HL-60 (cell line): ENCODE results near the gene CLTA.

Experiments used
- DNase-seq, 2 experiments: peaks; one replicate each; pipeline ENCODE4 v3.0.0-alpha.2; 2010 to 2020; ENCODE audit warnings: low read depth in 1 of 2, low spot score in 1 of 2
- H3K27ac ChIP-seq: fragments of 250-450 bp; sonication (Bioruptor Pico); replicated peaks from 2 replicates; pipeline ENCODE4 v1.5.1; 2020; ENCODE audit warnings: mild to moderate bottlenecking, moderate library complexity
- H3K27me3 ChIP-seq: fragments of 250-450 bp; sonication (Bioruptor Pico); 2 replicates; pipeline ENCODE4 v1.5.1; 2021; ENCODE audit warnings: mild to moderate bottlenecking, moderate library complexity; ENCODE audit not compliant: insufficient read depth, poor library complexity, severe bottlenecking
- H3K4me3 ChIP-seq: replicated peaks from 2 replicates; pipeline ENCODE4 v1.5.1; 2011; ENCODE audit warnings: mild to moderate bottlenecking, control low read depth, low read length; ENCODE audit not compliant: insufficient read depth
- CTCF ChIP-seq: IDR thresholded peaks from one replicate; pipeline ENCODE4 v1.5.1; 2011; ENCODE audit warnings: low read length, control low read depth, inconsistent platforms; ENCODE audit not compliant: insufficient read depth
- GABPA ChIP-seq: IDR thresholded peaks from 2 replicates; pipeline ENCODE4 v1.6.1; 2012; ENCODE audit warnings: low read depth
- POLR2AphosphoS5 ChIP-seq: IDR thresholded peaks from 2 replicates; pipeline ENCODE4 v1.6.1; 2012; ENCODE audit warnings: low read depth
- REST ChIP-seq: IDR thresholded peaks from 2 replicates; pipeline ENCODE4 v1.6.1; 2012; ENCODE audit warnings: low read depth; ENCODE audit not compliant: insufficient replicate concordance
- SPI1 ChIP-seq: IDR thresholded peaks from 2 replicates; pipeline ENCODE4 v1.6.1; 2012; ENCODE audit warnings: low read depth, mild to moderate bottlenecking, borderline replicate concordance

The CLTA gene

DNA sequence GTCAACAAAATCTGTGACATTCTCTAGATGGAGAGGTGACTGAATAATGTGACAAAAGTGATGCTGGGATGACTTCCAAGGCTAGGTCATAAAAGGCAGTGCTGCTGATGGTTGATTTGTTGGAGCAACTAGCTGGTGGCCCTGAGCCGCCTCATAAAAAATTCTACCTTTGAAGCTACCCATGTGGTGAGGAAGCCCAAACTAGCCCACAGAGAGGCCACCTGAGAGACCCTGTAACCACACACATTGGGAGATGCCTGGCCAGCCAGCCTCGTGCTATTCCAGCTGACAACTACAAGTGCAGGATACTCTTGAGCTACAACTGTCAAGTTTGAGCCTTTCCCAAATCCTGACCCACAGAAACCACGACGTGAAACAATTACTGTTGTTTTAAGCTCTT is 22.7 kb downstream of the CLTA start:
- H3K27ac ChIP-seq: no peak overlapping the region
- no peak overlapping the region for H3K4me3 ChIP-seq
- no peaks in the 10 kb centered on the region for H3K27me3 ChIP-seq
- TF ChIP-seq CTCF (no peak), GABPA (no peak), SPI1 (no peak), POLR2AphosphoS5 (no peak), REST (no peak)
- DNase-seq: no peak

GRCh38 chr9:36213989-36214388 is 23.3 kb downstream of the CLTA start:
- no peak overlapping the region for H3K27ac ChIP-seq
- no peak for DNase-seq

DNA sequence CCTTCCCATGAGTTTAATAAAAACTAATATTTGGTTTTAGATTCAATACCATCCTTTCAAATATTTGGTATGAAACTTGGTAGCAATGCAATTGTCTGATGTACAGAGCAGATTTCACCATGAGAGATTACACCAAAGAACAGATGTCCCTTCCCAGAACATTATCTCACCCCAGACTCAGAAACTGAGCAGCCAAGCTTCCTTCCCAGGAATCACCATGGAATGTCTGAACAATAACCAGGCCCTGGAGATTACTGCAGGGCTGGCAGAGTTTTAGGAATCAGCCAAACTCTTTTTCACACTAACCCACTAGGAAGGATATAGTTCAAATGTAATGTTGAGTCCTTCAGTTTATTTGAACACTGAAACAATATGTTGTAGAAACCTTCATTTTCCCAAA is 23.9 kb downstream of the CLTA start:
- no peaks in the 10 kb centered on the region for H3K27me3 ChIP-seq
- H3K27ac ChIP-seq: no peak overlapping the region
- H3K4me3 ChIP-seq: no peak overlapping the region
- DNase-seq: no peak
- TF ChIP-seq GABPA (no peak), SPI1 (no peak), POLR2AphosphoS5 (no peak)

More at GRCh38 chr9:36213989-36214388, 23.3 kb downstream of the CLTA start:
- Histone ChIP-seq H3K27me3 (no peaks in the 10 kb centered on the region), H3K4me3 (no peak overlapping the region)
- no peak for TF ChIP-seq GABPA
- no peak for TF ChIP-seq CTCF
- no peak for TF ChIP-seq POLR2AphosphoS5
- TF ChIP-seq REST: no peak
- no peak for TF ChIP-seq SPI1

GRCh38 chr9:36217256-36217968 is 26.7 kb downstream of the CLTA start:
- no peaks in the 10 kb centered on the region for H3K27me3 ChIP-seq
- DNase-seq: no peak
- H3K27ac ChIP-seq: no peak overlapping the region

More at GRCh38 chr9:36217256-36217968, 26.7 kb downstream of the CLTA start:
- H3K4me3 ChIP-seq: no peak overlapping the region
- TF ChIP-seq CTCF (no peak), SPI1 (no peak), REST (no peak), POLR2AphosphoS5 (no peak), GABPA (no peak)
